Measurements from ENCODE around the gene RGS6.

The RGS6 gene

DNA sequence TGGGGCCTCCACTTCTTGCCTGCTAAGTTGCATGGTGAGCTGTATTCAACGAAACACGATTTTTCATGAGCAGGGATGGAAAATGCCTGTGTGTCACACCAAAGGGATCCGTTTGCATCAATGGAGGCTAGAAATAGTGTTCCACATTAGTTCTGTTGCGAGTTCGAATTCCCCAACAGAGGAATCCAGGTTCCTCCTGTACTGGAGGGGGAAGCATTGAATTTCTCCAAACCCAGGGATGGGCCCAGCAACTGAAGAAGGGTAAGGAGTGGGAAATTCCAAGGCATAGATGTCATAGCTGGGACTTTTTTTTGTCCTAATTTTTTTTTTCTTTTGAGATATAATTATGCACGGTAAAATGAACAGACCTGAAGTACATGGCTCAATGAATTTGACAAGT is 625.4 kb downstream of the RGS6 start:
- TF ChIP-seq, protein P1, sequence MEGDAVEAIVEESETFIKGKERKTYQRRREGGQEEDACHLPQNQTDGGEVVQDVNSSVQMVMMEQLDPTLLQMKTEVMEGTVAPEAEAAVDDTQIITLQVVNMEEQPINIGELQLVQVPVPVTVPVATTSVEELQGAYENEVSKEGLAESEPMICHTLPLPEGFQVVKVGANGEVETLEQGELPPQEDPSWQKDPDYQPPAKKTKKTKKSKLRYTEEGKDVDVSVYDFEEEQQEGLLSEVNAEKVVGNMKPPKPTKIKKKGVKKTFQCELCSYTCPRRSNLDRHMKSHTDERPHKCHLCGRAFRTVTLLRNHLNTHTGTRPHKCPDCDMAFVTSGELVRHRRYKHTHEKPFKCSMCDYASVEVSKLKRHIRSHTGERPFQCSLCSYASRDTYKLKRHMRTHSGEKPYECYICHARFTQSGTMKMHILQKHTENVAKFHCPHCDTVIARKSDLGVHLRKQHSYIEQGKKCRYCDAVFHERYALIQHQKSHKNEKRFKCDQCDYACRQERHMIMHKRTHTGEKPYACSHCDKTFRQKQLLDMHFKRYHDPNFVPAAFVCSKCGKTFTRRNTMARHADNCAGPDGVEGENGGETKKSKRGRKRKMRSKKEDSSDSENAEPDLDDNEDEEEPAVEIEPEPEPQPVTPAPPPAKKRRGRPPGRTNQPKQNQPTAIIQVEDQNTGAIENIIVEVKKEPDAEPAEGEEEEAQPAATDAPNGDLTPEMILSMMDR (IDR thresholded peaks at IDR 0.05): no peak

DNA sequence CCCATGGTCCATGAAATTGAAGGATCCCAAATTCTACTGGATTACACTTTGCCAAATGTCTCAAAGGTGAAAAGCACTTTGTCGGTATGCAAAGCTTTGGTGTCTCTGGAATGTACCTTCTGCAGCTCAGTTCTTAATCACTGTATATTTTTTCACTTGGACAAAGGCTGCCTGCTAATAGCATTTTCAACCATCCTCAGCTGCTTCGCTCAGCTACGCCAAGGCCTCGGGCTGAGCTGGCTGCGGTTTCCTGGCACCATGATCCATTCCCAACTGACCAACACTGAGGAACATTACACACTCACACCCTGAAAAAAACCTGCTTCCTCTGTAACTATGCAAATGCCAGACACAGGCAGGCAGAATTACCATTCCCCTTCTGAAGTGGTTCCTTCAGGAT is 626.5 kb downstream of the RGS6 start:
- TF ChIP-seq, protein P1 (IDR thresholded peaks at IDR 0.05): no peak

DNA sequence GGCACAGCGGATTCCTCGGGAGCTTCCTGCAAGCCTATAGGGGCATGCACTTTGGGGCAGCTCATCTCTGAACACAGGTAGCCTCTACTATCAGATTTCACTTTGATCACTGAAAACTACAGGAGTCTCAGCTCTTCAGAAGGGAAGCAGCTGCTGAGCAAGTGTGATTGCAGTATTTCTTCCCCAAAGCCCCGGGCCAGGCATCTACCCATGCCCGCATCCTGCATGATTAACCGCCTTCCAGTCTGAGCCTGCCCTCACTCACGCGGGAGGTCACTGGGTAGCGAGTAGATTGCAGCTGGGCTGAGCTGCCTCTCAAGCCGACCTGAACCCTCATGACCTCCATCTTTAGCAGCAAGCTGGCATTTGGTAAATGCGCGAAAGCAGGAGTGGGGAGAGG is 627.0 kb downstream of the RGS6 start:
- TF ChIP-seq, protein P1 (IDR thresholded peaks at IDR 0.05): no peak

DNA sequence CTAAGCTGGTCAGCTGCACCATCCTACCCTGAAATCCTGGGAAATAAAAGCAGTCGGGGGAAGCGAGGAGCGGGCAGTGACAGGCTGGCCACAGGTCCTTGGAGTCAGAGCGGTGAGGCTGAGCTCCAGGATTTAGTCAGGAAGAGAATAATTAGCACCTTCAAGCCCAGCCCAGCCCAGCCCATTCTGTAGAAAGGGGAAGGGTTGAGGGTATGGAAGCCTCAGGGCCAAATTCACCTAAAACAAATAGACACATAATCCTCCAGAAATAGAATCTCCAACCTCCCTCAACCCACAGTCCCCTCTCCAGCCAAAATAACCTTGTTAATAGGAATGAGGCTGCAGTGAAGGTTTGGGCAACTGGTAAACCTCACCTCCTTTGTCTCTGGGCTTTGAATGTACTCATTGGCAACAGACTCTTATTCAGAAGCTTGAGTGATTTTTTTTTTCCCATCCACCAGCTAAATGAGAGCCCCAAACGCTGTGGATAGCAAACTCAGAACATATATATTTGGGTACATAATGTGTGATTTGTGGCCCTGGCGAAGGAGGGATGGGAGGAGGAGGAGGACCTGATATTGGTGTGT is 627.5 kb downstream of the RGS6 start:
- TF ChIP-seq, protein P1 (IDR thresholded peaks at IDR 0.05): no peak

DNA sequence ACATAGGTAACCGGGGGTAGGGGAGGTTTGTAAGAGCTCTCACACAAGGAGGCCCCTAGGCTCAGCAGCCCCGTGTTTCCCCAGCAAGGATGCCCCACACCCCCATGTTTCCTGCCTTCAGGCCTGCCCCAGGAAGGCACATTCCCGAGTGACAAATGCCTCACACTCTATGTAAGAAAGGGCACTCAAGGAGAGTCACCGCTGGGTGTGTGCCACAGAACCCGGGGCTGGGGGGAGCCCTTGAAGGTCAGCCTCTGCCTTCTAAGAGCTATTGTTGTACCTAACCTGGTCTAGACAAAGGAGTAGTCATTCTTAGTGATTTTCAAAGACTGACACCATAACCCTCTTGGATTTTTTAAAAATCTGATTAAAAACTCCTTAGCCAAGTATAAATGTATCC is 628.1 kb downstream of the RGS6 start:
- TF ChIP-seq, protein P1 (IDR thresholded peaks at IDR 0.05): no peak

DNA sequence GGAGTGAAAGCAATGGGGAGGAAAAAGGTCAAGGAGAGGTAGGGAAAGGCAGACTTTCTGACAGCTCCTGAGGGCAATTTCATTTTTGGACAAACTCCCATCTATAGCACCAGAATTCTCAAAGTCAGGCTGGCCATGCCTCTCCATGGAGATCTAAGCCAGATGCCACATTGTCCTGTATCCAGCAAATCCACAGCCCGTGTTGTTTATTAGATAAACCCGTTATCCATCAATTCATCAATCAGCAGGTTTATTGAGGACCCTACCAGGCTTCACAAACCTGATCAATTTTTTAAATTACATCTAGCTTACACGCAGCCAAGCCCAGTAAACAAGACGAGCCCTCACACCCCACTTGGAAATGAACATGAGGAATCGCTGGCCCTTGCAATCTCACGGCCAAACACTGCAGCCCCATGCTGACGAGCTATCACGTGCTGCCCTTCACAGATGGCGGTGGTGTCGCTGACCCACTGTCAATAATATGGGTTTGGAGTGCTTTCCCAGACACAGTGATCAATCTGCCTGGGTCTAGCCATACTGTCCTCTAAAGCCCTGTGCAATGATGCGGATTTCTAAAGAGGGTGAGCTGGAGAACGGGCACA is 628.8 kb downstream of the RGS6 start:
- TF ChIP-seq, protein P1 (IDR thresholded peaks at IDR 0.05): no peak

DNA sequence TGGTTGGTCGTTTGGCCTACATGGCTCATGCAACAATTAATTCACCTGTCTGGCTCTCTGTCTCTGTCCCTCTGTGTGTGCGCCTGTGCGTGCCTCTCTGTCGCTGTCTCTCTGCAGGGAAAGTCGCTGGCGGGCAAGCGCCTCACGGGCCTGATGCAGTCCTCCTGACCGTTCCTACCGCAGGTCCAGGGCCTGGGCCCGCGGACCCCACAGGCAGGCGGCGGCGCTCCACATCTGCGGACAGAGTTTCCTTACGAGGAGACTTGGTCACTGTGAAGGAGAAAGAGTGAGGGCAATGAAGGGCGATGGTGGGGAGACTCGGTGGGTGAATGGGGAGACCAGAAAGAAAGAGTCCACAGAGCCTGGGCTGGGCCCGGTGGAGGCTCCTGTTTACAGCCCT is 630.1 kb downstream of the RGS6 start:
- TF ChIP-seq, protein P1 (IDR thresholded peaks at IDR 0.05): no peak

DNA sequence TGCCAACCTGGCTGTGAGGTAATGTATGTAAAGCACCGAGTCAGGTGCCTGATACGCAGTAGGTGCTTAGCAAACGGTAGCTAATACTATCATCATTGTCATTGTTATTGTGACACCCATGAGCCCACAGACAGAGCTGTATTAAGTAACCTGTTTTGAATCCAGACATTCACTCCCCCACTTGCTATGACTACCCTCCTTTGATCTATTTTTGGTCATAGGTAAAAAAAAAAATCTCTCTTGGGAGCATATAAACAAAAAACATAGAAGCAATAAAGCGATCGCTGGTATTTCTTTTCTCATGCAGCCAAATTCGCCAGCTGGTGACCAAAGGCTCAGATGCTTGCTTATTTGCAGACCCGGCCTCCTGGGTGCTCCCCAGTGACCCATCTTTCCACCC is 631.4 kb downstream of the RGS6 start:
- TF ChIP-seq, protein P1 (IDR thresholded peaks at IDR 0.05): no peak

All from LNCAP (cell line).